Measurements from ENCODE around the gene KLHL29.

DNA sequence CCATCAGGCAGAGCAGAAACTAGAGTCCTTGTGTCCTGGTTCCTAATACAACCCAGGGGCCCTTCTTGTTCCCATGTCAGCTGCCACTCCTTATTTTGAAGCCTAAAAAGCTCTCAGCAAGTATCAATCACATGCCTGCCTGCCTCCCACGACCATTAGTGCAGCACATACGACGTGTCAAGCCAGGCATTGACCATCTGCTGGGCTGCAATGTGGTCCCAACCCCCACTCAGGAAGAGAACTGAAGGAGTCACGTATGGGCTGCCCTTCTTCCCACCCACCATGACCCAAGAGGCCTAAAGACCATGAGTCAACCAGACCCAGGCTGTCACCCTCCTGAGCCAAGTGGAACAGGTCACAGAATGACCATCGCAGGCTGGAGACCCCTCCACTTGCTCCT is 98.8 kb downstream of the KLHL29 start:
- TF ChIP-seq, protein P1, sequence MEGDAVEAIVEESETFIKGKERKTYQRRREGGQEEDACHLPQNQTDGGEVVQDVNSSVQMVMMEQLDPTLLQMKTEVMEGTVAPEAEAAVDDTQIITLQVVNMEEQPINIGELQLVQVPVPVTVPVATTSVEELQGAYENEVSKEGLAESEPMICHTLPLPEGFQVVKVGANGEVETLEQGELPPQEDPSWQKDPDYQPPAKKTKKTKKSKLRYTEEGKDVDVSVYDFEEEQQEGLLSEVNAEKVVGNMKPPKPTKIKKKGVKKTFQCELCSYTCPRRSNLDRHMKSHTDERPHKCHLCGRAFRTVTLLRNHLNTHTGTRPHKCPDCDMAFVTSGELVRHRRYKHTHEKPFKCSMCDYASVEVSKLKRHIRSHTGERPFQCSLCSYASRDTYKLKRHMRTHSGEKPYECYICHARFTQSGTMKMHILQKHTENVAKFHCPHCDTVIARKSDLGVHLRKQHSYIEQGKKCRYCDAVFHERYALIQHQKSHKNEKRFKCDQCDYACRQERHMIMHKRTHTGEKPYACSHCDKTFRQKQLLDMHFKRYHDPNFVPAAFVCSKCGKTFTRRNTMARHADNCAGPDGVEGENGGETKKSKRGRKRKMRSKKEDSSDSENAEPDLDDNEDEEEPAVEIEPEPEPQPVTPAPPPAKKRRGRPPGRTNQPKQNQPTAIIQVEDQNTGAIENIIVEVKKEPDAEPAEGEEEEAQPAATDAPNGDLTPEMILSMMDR (IDR thresholded peaks at IDR 0.05), result no peak
- TF ChIP-seq SIN3A (IDR thresholded peaks at IDR 0.05; ENCODE audit: borderline replicate concordance, insufficient read depth, low read depth, low read length) (no peak), POLR2AphosphoS5 (IDR thresholded peaks at IDR 0.05; ENCODE audit: low read depth, low read length) (no peak)
- TF ChIP-seq, protein P2, sequence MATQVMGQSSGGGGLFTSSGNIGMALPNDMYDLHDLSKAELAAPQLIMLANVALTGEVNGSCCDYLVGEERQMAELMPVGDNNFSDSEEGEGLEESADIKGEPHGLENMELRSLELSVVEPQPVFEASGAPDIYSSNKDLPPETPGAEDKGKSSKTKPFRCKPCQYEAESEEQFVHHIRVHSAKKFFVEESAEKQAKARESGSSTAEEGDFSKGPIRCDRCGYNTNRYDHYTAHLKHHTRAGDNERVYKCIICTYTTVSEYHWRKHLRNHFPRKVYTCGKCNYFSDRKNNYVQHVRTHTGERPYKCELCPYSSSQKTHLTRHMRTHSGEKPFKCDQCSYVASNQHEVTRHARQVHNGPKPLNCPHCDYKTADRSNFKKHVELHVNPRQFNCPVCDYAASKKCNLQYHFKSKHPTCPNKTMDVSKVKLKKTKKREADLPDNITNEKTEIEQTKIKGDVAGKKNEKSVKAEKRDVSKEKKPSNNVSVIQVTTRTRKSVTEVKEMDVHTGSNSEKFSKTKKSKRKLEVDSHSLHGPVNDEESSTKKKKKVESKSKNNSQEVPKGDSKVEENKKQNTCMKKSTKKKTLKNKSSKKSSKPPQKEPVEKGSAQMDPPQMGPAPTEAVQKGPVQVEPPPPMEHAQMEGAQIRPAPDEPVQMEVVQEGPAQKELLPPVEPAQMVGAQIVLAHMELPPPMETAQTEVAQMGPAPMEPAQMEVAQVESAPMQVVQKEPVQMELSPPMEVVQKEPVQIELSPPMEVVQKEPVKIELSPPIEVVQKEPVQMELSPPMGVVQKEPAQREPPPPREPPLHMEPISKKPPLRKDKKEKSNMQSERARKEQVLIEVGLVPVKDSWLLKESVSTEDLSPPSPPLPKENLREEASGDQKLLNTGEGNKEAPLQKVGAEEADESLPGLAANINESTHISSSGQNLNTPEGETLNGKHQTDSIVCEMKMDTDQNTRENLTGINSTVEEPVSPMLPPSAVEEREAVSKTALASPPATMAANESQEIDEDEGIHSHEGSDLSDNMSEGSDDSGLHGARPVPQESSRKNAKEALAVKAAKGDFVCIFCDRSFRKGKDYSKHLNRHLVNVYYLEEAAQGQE (IDR thresholded peaks at IDR 0.05; ENCODE audit: insufficient read depth in 1 of 2, low read depth in 2 of 2, low read length in 1 of 2), result no peak

Data from Panc1 (cell line).